Hepatocyte (in vitro differentiated cells): ENCODE data around the gene GADD45B. TPM values are rescaled to one million over a fixed set of nuclear protein-coding genes. Genes with fewer than 3 reads are reported as not detected.

Experiments
- DNase-seq: peaks from one replicate; pipeline ENCODE4 v3.0.0-alpha.2; 2016; ENCODE audit warnings: low spot score
- H2AFZ ChIP-seq: fragments of 200-600 bp; sonication (generic); 2 replicates; pipeline ENCODE4 v1.6.0; 2016; ENCODE audit warnings: antibody characterized with exemption, mild to moderate bottlenecking
- H3K27ac ChIP-seq: fragments of 200-600 bp; sonication (generic); 2 replicates; pipeline ENCODE4 v1.5.1; 2016; ENCODE audit warnings: mild to moderate bottlenecking
- H3K27me3 ChIP-seq: fragments of 200-600 bp; sonication (generic); 2 replicates; pipeline ENCODE4 v1.6.1; 2016
- H3K36me3 ChIP-seq: fragments of 200-600 bp; sonication (generic); replicated peaks from 2 replicates; pipeline ENCODE4 v1.5.1; 2016; ENCODE audit warnings: low read depth; ENCODE audit not compliant: insufficient read depth
- H3K4me1 ChIP-seq: fragments of 200-600 bp; sonication (generic); 2 replicates; pipeline ENCODE4 v1.5.1; 2016; ENCODE audit warnings: mild to moderate bottlenecking, moderate library complexity; ENCODE audit not compliant: insufficient read depth
- H3K4me2 ChIP-seq: fragments of 200-600 bp; sonication (generic); 2 replicates; pipeline ENCODE4 v1.6.0; 2016
- H3K4me3 ChIP-seq: fragments of 200-600 bp; sonication (generic); 2 replicates; pipeline ENCODE4 v1.5.1; 2016; ENCODE audit warnings: mild to moderate bottlenecking
- H3K79me2 ChIP-seq: fragments of 200-600 bp; sonication (generic); 2 replicates; pipeline ENCODE4 v1.6.0; 2017; ENCODE audit warnings: mild to moderate bottlenecking
- H3K9me2 ChIP-seq: fragments of 200-600 bp; sonication (generic); replicated peaks from 2 replicates; pipeline ENCODE4 v1.6.0; 2017; ENCODE audit warnings: mild to moderate bottlenecking; ENCODE audit not compliant: insufficient read depth
- H3K9me3 ChIP-seq: fragments of 200-600 bp; sonication (generic); 2 replicates; pipeline ENCODE4 v1.5.1; 2016; ENCODE audit warnings: low read depth, mild to moderate bottlenecking
- H4K20me1 ChIP-seq: fragments of 200-600 bp; sonication (generic); 2 replicates; pipeline ENCODE4 v1.6.0; 2016; ENCODE audit warnings: mild to moderate bottlenecking; ENCODE audit not compliant: insufficient read depth, poor library complexity, severe bottlenecking
- CTCF ChIP-seq: fragments of 200-600 bp; sonication (generic); IDR thresholded peaks from 2 replicates; pipeline ENCODE4 v1.5.1; 2016; ENCODE audit warnings: antibody characterized with exemption, mild to moderate bottlenecking; ENCODE audit not compliant: poor library complexity
- EZH2 ChIP-seq: fragments of 200-600 bp; sonication (generic); IDR thresholded peaks from 2 replicates; pipeline ENCODE4 v1.6.1; 2016; ENCODE audit warnings: antibody characterized with exemption, mild to moderate bottlenecking, borderline replicate concordance
- EZH2phosphoT487 ChIP-seq: fragments of 200-600 bp; sonication (generic); IDR thresholded peaks from one replicate; pipeline ENCODE4 v1.6.1; 2018; ENCODE audit warnings: antibody characterized with exemption, mild to moderate bottlenecking, low read depth, moderate library complexity; ENCODE audit not compliant: unreplicated experiment, severe bottlenecking
- WGBS: methylation state at CpG from one replicate; pipeline ENCODE4 v1.1.6; 2016; ENCODE audit warnings: low lambda C conversion rate; ENCODE audit errors: missing lambda C conversion rate; 5-methylcytosine and 5-hydroxymethylcytosine counted together
- polyA plus RNA-seq: library from polyadenylated mRNA; unstranded; fragments of >200 nt; fragmentation: Nextera tagmentation; extraction: Ambion mirVana; gene quantifications from 2 replicates; pipeline ENCODE4 v1.2.1, GENCODE V29; 2016
- total RNA-seq: library from RNA; depleted of rRNA; stranded (reverse); fragments of >200 nt; gene quantifications from 2 replicates; pipeline ENCODE4 v1.2.3, GENCODE V29; 2014

The GADD45B gene
- total and polyA plus RNA-seq, 2 experiments from 2014 or later: 126 to 229 TPM

- H4K20me1 ChIP-seq: peaks cover 17% of the 10 kb centered on the region
- 5% methylated on average over 24 of the region's 39 CpGs for WGBS
- H3K9me3 ChIP-seq: no peaks in the 10 kb centered on the region
- TF ChIP-seq EZH2: no peak
- TF ChIP-seq CTCF: no peak
- TF ChIP-seq EZH2phosphoT487: no peak
- H3K4me3 ChIP-seq: peak overlapping the region; percentile 31
- H3K79me2 ChIP-seq: peaks cover 19% of the 10 kb centered on the region
- H3K27me3 ChIP-seq: no peaks in the 10 kb centered on the region
- peak overlapping the region; percentile 77 for H3K27ac ChIP-seq
- peak overlapping the region; percentile 85 for H3K4me2 ChIP-seq
- peaks cover 20% of the 10 kb centered on the region for H3K4me1 ChIP-seq
- H3K36me3 ChIP-seq: no peaks in the 10 kb centered on the region
- no peak overlapping the region for H2AFZ ChIP-seq
- DNase-seq: peak; percentile 85
- no peaks in the 10 kb centered on the region for H3K9me2 ChIP-seq
Measured at GRCh38 chr19:2478756-2479555, 3.0 kb downstream of the GADD45B start.

GRCh38 chr19:2479556-2480194 is 3.7 kb downstream of the GADD45B start:
- no peak overlapping the region for H3K4me3 ChIP-seq
- WGBS: 58% methylated on average over 17 of the region's 20 CpGs

GRCh38 chr19:2481466-2481865 is 5.5 kb downstream of the GADD45B start:
- no peaks in the 10 kb centered on the region for H3K36me3 ChIP-seq
- H3K9me2 ChIP-seq: no peaks in the 10 kb centered on the region
- no peak for DNase-seq
- H3K9me3 ChIP-seq: no peaks in the 10 kb centered on the region
- no peak overlapping the region for H3K4me3 ChIP-seq
- TF ChIP-seq EZH2phosphoT487 (no peak), CTCF (no peak), EZH2 (no peak)
- H4K20me1 ChIP-seq: peaks cover 13% of the 10 kb centered on the region
- H3K79me2 ChIP-seq: peaks cover 15% of the 10 kb centered on the region
- no peaks in the 10 kb centered on the region for H3K27me3 ChIP-seq
- H3K27ac ChIP-seq: no peak overlapping the region
- peaks cover 12% of the 10 kb centered on the region for H3K4me1 ChIP-seq
- H2AFZ ChIP-seq: no peak overlapping the region
- 96% methylated on average over 16 of the region's 16 CpGs for WGBS
- no peak overlapping the region for H3K4me2 ChIP-seq

More at GRCh38 chr19:2479556-2480194, 3.7 kb downstream of the GADD45B start:
- Histone ChIP-seq H2AFZ (no peak overlapping the region), H4K20me1 (peaks cover 17% of the 10 kb centered on the region), H3K9me3 (no peaks in the 10 kb centered on the region), H3K4me1 (peaks cover 20% of the 10 kb centered on the region), H3K79me2 (peaks cover 19% of the 10 kb centered on the region), H3K27me3 (no peaks in the 10 kb centered on the region), H3K36me3 (no peaks in the 10 kb centered on the region), H3K27ac (peak overlapping the region; percentile 77), H3K9me2 (no peaks in the 10 kb centered on the region), H3K4me2 (peak overlapping the region; percentile 85)
- DNase-seq: no peak
- TF ChIP-seq EZH2phosphoT487 (no peak), CTCF (peak; percentile 16)
